SK-N-SH treated with all-trans-retinoic acid at 6 μM for 48 hours (cell line): ENCODE measurements around the gene ROBO3.

Experiments used
- ATAC-seq: fragments of 200-7000 bp; cut with Tn5 transposase; 3 replicates; pipeline ENCODE4 v1.9.1; 2020; ENCODE audit warnings: mild to moderate bottlenecking, moderate library complexity
- ARNTL ChIP-seq: fragments of 450-650 bp; formaldehyde crosslinking; IDR thresholded peaks from 2 replicates; pipeline ENCODE4 v1.5.0; 2020; ENCODE audit warnings: low read depth, mild to moderate bottlenecking, moderate library complexity, borderline replicate concordance
- BACH2 ChIP-seq: fragments of 250-450 bp; sonication (Bioruptor Pico); IDR thresholded peaks from 2 replicates; pipeline ENCODE4 v1.9.0; 2021; ENCODE audit warnings: mild to moderate bottlenecking, borderline replicate concordance
- CSDC2 ChIP-seq: fragments of 250-450 bp; sonication (Bioruptor Pico); IDR thresholded peaks from 2 replicates; pipeline ENCODE4 v1.5.0; 2020; ENCODE audit warnings: mild to moderate bottlenecking, moderate library complexity
- ESRRG ChIP-seq: fragments of 250-450 bp; sonication (Bioruptor Pico); IDR thresholded peaks from 2 replicates; pipeline ENCODE4 v1.6.1; 2021; ENCODE audit warnings: mild to moderate bottlenecking
- ISL1 ChIP-seq: fragments of 250-450 bp; sonication (Bioruptor Pico); IDR thresholded peaks from 2 replicates; pipeline ENCODE4 v2.1.2; 2022; ENCODE audit warnings: mild to moderate bottlenecking, moderate library complexity
- OSR1 ChIP-seq: fragments of 250-450 bp; sonication (Bioruptor Pico); IDR thresholded peaks from 2 replicates; pipeline ENCODE4 v1.8.0; 2022; ENCODE audit warnings: moderate library complexity, mild to moderate bottlenecking, inconsistent platforms
- RARB ChIP-seq: fragments of 250-450 bp; sonication (Bioruptor Pico); IDR thresholded peaks from 2 replicates; pipeline ENCODE4 v1.8.0; 2021; ENCODE audit warnings: mild to moderate bottlenecking, moderate library complexity
- SNAI2 ChIP-seq: fragments of 250-450 bp; sonication (Bioruptor Pico); IDR thresholded peaks from 2 replicates; pipeline ENCODE4 v1.5.0; 2020; ENCODE audit warnings: mild to moderate bottlenecking, moderate library complexity
- TCF4 ChIP-seq: fragments of 250-450 bp; sonication (Bioruptor Pico); IDR thresholded peaks from 2 replicates; pipeline ENCODE4 v1.8.0; 2021; ENCODE audit warnings: mild to moderate bottlenecking, moderate library complexity, borderline replicate concordance
- TOX ChIP-seq: fragments of 250-450 bp; sonication (Bioruptor Pico); IDR thresholded peaks from 2 replicates; pipeline ENCODE4 v1.8.0; 2021; ENCODE audit warnings: mild to moderate bottlenecking, moderate library complexity, borderline replicate concordance
- ZC3H10 ChIP-seq: fragments of 250-450 bp; sonication (Bioruptor Pico); IDR thresholded peaks from 2 replicates; pipeline ENCODE4 v1.5.1; 2021; ENCODE audit warnings: mild to moderate bottlenecking, moderate library complexity
- ZFP3 ChIP-seq: fragments of 250-450 bp; sonication (Bioruptor Pico); IDR thresholded peaks from 2 replicates; pipeline ENCODE4 v1.5.0; 2020; ENCODE audit warnings: mild to moderate bottlenecking, moderate library complexity
- ZFP30 ChIP-seq: fragments of 450-650 bp; formaldehyde crosslinking; IDR thresholded peaks from 2 replicates; pipeline ENCODE4 v1.5.0; 2022; ENCODE audit warnings: mild to moderate bottlenecking, moderate library complexity
- ZNF565 ChIP-seq: fragments of 450-650 bp; formaldehyde crosslinking; conservative IDR thresholded peaks from 2 replicates; pipeline ENCODE4 v1.5.0; 2020; ENCODE audit warnings: low read depth, mild to moderate bottlenecking, moderate library complexity
- ZNF70 ChIP-seq: fragments of 450-650 bp; formaldehyde crosslinking; IDR thresholded peaks from 2 replicates; pipeline ENCODE4 v1.5.0; 2020; ENCODE audit warnings: mild to moderate bottlenecking, moderate library complexity
- ZNF8 ChIP-seq: fragments of 450-650 bp; formaldehyde crosslinking; IDR thresholded peaks from 2 replicates; pipeline ENCODE4 v1.5.0; 2020; ENCODE audit warnings: mild to moderate bottlenecking, moderate library complexity
- TF ChIP-seq, protein P1 (sequence below): fragments of 250-450 bp; sonication (Bioruptor Pico); IDR thresholded peaks from 2 replicates; pipeline ENCODE4 v1.5.1; 2020; ENCODE audit warnings: low read depth, mild to moderate bottlenecking, moderate library complexity
- TF ChIP-seq, protein P2 (sequence below): fragments of 250-450 bp; sonication (Bioruptor Pico); IDR thresholded peaks from 2 replicates; pipeline ENCODE4 v1.8.0; 2021; ENCODE audit warnings: low read depth, mild to moderate bottlenecking, moderate library complexity, borderline replicate concordance
- TF ChIP-seq, protein P3 (sequence below): fragments of 250-450 bp; sonication (Bioruptor Pico); IDR thresholded peaks from 2 replicates; pipeline ENCODE4 v1.8.0; 2020; ENCODE audit warnings: mild to moderate bottlenecking, moderate library complexity, borderline replicate concordance
- TF ChIP-seq, protein P4 (sequence below): fragments of 250-450 bp; sonication (Bioruptor Pico); IDR thresholded peaks from 2 replicates; pipeline ENCODE4 v1.5.1; 2021; ENCODE audit warnings: mild to moderate bottlenecking, moderate library complexity
- TF ChIP-seq, protein P5 (sequence below): fragments of 250-450 bp; sonication (Bioruptor Pico); IDR thresholded peaks from 2 replicates; pipeline ENCODE4 v1.5.0; 2020; ENCODE audit warnings: mild to moderate bottlenecking, moderate library complexity

ROBO3 gene

DNA sequence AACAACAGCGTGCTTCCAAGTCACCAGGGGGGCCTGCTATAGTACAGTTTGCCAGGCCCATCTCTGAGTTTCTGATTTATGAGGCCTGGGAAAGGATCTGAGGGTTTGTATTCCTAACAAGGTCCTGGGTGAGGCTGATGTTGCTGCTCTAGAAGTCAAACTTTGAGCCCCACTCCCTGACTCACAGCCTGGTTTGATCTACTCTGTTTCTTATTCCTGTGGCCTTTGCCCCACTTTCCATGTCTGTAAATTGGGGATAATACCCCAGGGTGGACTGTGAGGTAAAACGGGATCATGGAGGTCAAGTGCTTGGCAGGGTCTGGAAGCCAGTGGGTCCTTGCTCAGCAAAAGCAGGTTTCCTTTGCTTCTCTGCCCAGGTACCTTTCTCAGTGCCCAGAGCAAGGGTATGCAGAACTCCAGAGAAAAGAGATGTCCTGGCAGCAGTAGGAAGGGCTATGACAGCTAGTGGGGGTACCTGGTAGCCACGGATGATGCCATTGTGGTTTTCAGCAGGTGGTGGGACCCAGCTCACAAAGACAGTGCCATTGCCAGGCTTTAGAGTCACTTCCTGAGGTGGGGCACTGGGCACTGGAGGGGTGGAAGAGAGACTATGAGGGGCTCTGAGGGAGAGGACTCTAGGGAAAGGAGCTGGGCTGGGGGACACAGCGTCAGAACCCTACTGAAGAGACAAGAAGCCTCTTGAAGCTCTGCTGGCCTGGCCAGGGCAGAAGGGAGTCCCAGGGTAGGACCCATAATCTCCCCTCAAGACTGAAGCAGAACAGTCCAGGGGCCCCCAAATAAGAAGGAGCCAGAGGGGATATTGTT, 29.6 kb downstream of the ROBO3 start:
- no peak for ATAC-seq
- TF ChIP-seq TCF4 (no peak), ZNF70 (CRISPR knock-in tag) (no peak), TOX (CRISPR knock-in tag) (no peak), ISL1 (CRISPR knock-in tag) (no peak), ZFP30 (no peak), RARB (no peak), ZNF565 (CRISPR knock-in tag) (no peak), OSR1 (CRISPR knock-in tag) (no peak), ZNF8 (CRISPR knock-in tag) (no peak), BACH2 (CRISPR knock-in tag) (no peak), ESRRG (no peak)
- TF ChIP-seq, protein P1, sequence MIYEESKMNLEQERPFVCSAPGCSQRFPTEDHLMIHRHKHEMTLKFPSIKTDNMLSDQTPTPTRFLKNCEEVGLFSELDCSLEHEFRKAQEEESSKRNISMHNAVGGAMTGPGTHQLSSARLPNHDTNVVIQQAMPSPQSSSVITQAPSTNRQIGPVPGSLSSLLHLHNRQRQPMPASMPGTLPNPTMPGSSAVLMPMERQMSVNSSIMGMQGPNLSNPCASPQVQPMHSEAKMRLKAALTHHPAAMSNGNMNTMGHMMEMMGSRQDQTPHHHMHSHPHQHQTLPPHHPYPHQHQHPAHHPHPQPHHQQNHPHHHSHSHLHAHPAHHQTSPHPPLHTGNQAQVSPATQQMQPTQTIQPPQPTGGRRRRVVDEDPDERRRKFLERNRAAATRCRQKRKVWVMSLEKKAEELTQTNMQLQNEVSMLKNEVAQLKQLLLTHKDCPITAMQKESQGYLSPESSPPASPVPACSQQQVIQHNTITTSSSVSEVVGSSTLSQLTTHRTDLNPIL, result no peak
- TF ChIP-seq, protein P2, sequence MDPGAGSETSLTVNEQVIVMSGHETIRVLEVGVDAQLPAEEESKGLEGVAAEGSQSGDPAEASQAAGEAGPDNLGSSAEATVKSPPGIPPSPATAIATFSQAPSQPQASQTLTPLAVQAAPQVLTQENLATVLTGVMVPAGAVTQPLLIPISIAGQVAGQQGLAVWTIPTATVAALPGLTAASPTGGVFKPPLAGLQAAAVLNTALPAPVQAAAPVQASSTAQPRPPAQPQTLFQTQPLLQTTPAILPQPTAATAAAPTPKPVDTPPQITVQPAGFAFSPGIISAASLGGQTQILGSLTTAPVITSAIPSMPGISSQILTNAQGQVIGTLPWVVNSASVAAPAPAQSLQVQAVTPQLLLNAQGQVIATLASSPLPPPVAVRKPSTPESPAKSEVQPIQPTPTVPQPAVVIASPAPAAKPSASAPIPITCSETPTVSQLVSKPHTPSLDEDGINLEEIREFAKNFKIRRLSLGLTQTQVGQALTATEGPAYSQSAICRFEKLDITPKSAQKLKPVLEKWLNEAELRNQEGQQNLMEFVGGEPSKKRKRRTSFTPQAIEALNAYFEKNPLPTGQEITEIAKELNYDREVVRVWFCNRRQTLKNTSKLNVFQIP, result no peak
- TF ChIP-seq, protein P3, sequence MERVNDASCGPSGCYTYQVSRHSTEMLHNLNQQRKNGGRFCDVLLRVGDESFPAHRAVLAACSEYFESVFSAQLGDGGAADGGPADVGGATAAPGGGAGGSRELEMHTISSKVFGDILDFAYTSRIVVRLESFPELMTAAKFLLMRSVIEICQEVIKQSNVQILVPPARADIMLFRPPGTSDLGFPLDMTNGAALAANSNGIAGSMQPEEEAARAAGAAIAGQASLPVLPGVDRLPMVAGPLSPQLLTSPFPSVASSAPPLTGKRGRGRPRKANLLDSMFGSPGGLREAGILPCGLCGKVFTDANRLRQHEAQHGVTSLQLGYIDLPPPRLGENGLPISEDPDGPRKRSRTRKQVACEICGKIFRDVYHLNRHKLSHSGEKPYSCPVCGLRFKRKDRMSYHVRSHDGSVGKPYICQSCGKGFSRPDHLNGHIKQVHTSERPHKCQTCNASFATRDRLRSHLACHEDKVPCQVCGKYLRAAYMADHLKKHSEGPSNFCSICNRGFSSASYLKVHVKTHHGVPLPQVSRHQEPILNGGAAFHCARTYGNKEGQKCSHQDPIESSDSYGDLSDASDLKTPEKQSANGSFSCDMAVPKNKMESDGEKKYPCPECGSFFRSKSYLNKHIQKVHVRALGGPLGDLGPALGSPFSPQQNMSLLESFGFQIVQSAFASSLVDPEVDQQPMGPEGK (CRISPR knock-in tag), result no peak

DNA sequence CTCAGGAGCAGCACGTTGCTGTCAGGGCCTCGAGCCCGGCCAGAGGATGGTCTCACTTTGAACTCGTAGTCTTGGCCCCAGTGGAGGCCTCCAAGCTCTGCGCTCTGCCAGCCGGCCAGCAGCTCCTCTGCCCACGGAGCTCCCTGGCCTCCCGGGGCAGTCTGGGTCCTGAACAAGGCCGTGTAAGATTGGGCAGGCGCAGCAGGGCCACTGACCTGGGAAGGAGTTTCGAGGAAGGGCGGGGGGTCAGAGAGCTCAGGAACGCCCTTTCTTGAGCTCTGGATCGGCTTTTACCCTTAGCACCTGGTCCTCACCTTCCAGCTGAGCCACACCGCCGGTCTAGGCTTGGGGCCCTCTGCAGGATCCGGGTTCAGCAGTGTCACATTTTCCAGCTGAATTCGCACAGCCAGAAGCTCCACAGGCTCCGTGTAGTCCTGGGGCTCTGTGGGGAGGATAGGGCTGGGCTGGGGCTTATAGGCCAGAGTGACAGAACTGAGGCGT, 30.3 kb downstream of the ROBO3 start:
- TF ChIP-seq ZNF8 (CRISPR knock-in tag), result no peak
- TF ChIP-seq, protein P4, sequence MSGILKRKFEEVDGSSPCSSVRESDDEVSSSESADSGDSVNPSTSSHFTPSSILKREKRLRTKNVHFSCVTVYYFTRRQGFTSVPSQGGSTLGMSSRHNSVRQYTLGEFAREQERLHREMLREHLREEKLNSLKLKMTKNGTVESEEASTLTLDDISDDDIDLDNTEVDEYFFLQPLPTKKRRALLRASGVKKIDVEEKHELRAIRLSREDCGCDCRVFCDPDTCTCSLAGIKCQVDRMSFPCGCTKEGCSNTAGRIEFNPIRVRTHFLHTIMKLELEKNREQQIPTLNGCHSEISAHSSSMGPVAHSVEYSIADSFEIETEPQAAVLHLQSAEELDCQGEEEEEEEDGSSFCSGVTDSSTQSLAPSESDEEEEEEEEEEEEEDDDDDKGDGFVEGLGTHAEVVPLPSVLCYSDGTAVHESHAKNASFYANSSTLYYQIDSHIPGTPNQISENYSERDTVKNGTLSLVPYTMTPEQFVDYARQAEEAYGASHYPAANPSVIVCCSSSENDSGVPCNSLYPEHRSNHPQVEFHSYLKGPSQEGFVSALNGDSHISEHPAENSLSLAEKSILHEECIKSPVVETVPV (CRISPR knock-in tag), result no peak
- no peak for TF ChIP-seq CSDC2 (CRISPR knock-in tag)
- no peak for TF ChIP-seq ZNF565 (CRISPR knock-in tag)
- TF ChIP-seq, protein P2, result no peak
- TF ChIP-seq BACH2 (CRISPR knock-in tag), result no peak
- TF ChIP-seq RARB, result no peak
- TF ChIP-seq ZC3H10 (CRISPR knock-in tag), result no peak
- no peak for TF ChIP-seq ZFP3 (CRISPR knock-in tag)
- no peak for TF ChIP-seq ZNF70 (CRISPR knock-in tag)
- no peak for TF ChIP-seq SNAI2 (CRISPR knock-in tag)
- TF ChIP-seq ARNTL (CRISPR knock-in tag), result no peak
- no peak for TF ChIP-seq OSR1 (CRISPR knock-in tag)
- TF ChIP-seq, protein P5, sequence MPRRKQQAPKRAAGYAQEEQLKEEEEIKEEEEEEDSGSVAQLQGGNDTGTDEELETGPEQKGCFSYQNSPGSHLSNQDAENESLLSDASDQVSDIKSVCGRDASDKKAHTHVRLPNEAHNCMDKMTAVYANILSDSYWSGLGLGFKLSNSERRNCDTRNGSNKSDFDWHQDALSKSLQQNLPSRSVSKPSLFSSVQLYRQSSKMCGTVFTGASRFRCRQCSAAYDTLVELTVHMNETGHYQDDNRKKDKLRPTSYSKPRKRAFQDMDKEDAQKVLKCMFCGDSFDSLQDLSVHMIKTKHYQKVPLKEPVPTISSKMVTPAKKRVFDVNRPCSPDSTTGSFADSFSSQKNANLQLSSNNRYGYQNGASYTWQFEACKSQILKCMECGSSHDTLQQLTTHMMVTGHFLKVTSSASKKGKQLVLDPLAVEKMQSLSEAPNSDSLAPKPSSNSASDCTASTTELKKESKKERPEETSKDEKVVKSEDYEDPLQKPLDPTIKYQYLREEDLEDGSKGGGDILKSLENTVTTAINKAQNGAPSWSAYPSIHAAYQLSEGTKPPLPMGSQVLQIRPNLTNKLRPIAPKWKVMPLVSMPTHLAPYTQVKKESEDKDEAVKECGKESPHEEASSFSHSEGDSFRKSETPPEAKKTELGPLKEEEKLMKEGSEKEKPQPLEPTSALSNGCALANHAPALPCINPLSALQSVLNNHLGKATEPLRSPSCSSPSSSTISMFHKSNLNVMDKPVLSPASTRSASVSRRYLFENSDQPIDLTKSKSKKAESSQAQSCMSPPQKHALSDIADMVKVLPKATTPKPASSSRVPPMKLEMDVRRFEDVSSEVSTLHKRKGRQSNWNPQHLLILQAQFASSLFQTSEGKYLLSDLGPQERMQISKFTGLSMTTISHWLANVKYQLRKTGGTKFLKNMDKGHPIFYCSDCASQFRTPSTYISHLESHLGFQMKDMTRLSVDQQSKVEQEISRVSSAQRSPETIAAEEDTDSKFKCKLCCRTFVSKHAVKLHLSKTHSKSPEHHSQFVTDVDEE (CRISPR knock-in tag), result no peak
- TF ChIP-seq ISL1 (CRISPR knock-in tag), result no peak
- TF ChIP-seq TCF4, result no peak
- no peak for ATAC-seq
